IMR-90 (cell line): ENCODE results near the gene RYR1. TPM values are rescaled to one million over a fixed set of nuclear protein-coding genes. Genes with fewer than 3 reads are reported as not detected.

ENCODE experiments used
- ATAC-seq: fragments of 200-7000 bp; cut with Tn5 transposase; 2 replicates; pipeline ENCODE4 v1.9.1; 2020; ENCODE audit warnings: low read depth, mild to moderate bottlenecking, moderate library complexity
- BruUV-seq: library from RNA; stranded (reverse); fragments of 400-500 nt; replicated peaks from 2 replicates; lab custom pipeline; 2021; lab: Mats Ljungman, UMichigan
- CTCF ChIA-PET: fragments of 300-600 bp; formaldehyde crosslinking; extraction: SDS; loops from one replicate; lab custom pipeline; 2021; ENCODE audit warnings: antibody characterized with exemption; lab: Yijun Ruan, JAX
- POLR2A ChIA-PET: fragments of 300-600 bp; sonication (Branson Sonifier 250); formaldehyde crosslinking; loops from one replicate; lab custom pipeline; 2022; ENCODE audit warnings: antibody characterized with exemption; ENCODE audit not compliant: unreplicated experiment; lab: Charles Lee
- DNase-seq: peaks from one replicate; pipeline ENCODE4 v3.0.0; 2013
- H2AFZ ChIP-seq: replicated peaks from 2 replicates; pipeline ENCODE3; 2013; ENCODE audit warnings: low read length, mild to moderate bottlenecking; ENCODE audit not compliant: poor library complexity
- H2AK5ac ChIP-seq: 2 replicates; pipeline ENCODE4 v1.6.1; 2013; ENCODE audit warnings: low read depth, low read length, inconsistent platforms
- H2AK9ac ChIP-seq: replicated peaks from 2 replicates; pipeline ENCODE3; 2013; ENCODE audit warnings: mild to moderate bottlenecking, low read depth, low read length, moderate library complexity; ENCODE audit not compliant: poor library complexity
- H2BK120ac ChIP-seq: 2 replicates; pipeline ENCODE4 v1.6.1; 2013; ENCODE audit warnings: low read depth, low read length, inconsistent platforms
- H2BK15ac ChIP-seq: 3 replicates; pipeline ENCODE4 v1.6.1; 2013; ENCODE audit warnings: low read depth, low read length, inconsistent platforms
- H2BK20ac ChIP-seq: 2 replicates; pipeline ENCODE4 v1.6.1; 2013; ENCODE audit warnings: low read depth, mild to moderate bottlenecking, inconsistent platforms, low read length, moderate library complexity
- H2BK5ac ChIP-seq: 2 replicates; pipeline ENCODE4 v1.6.1; 2013; ENCODE audit warnings: mild to moderate bottlenecking, low read depth, low read length, inconsistent platforms; ENCODE audit not compliant: poor library complexity, severe bottlenecking
- H3K14ac ChIP-seq: replicated peaks from 2 replicates; pipeline ENCODE4 v1.6.1; 2013; ENCODE audit warnings: low read depth, low read length, inconsistent platforms
- H3K18ac ChIP-seq: 2 replicates; pipeline ENCODE4 v1.6.1; 2013; ENCODE audit warnings: low read depth, low read length, control low read depth
- H3K23ac ChIP-seq: 2 replicates; pipeline ENCODE4 v1.6.1; 2013; ENCODE audit warnings: low read depth, low read length, inconsistent platforms
- H3K27ac ChIP-seq: 2 replicates; pipeline ENCODE4 v1.5.1; 2013; ENCODE audit warnings: mild to moderate bottlenecking, control low read depth, low read length; ENCODE audit not compliant: insufficient read depth
- H3K27me3 ChIP-seq: 2 replicates; pipeline ENCODE4 v1.6.1; 2013; ENCODE audit warnings: low read length; ENCODE audit not compliant: control insufficient read depth, insufficient read depth
- H3K36me3 ChIP-seq: 2 replicates; pipeline ENCODE4 v1.6.1; 2013; ENCODE audit warnings: low read length, mixed read lengths; ENCODE audit not compliant: control insufficient read depth, insufficient read depth
- H3K4ac ChIP-seq: 2 replicates; pipeline ENCODE4 v1.6.1; 2013; ENCODE audit warnings: low read depth, low read length, inconsistent platforms
- H3K4me1 ChIP-seq: 2 replicates; pipeline ENCODE4 v1.6.1; 2013; ENCODE audit warnings: low read length, mixed read lengths; ENCODE audit not compliant: control insufficient read depth, insufficient read depth
- H3K4me2 ChIP-seq: 2 replicates; pipeline ENCODE4 v1.6.1; 2013; ENCODE audit warnings: low read depth, mild to moderate bottlenecking, control low read depth, low read length, moderate library complexity
- H3K4me3 ChIP-seq: 2 replicates; pipeline ENCODE4 v1.5.1; 2013; ENCODE audit warnings: low read depth, mild to moderate bottlenecking, control low read depth, low read length, moderate library complexity; ENCODE audit not compliant: insufficient read depth
- H3K56ac ChIP-seq: 2 replicates; pipeline ENCODE4 v1.6.1; 2013; ENCODE audit warnings: low read length, inconsistent platforms; ENCODE audit not compliant: insufficient read depth; ENCODE audit errors: extremely low read depth
- H3K79me1 ChIP-seq, 2 experiments: 2 replicates each; pipeline ENCODE4 v1.6.1; 2013; ENCODE audit warnings: low read length in 2 of 2, inconsistent platforms in 1 of 2, low read depth in 1 of 2
- H3K9ac ChIP-seq: 2 replicates; pipeline ENCODE4 v1.6.1; 2013; ENCODE audit warnings: low read depth, low read length, control low read depth
- H3K9me1 ChIP-seq: 2 replicates; pipeline ENCODE4 v1.6.1; 2013; ENCODE audit warnings: low read length, inconsistent platforms; ENCODE audit not compliant: insufficient read depth
- H3K9me3 ChIP-seq: 2 replicates; pipeline ENCODE4 v1.6.1; 2013; ENCODE audit warnings: low read length; ENCODE audit not compliant: control insufficient read depth, insufficient read depth
- H4K20me1 ChIP-seq: 2 replicates; pipeline ENCODE4 v1.6.1; 2013; ENCODE audit warnings: low read length, inconsistent platforms; ENCODE audit not compliant: insufficient read depth
- H4K5ac ChIP-seq: 2 replicates; pipeline ENCODE4 v1.6.1; 2013; ENCODE audit warnings: mild to moderate bottlenecking, low read depth, low read length, control low read depth
- H4K8ac ChIP-seq, 2 experiments: 2 replicates each; pipeline ENCODE4 v1.6.1; 2013; ENCODE audit warnings: low read depth in 2 of 2, low read length in 2 of 2, control low read depth in 1 of 2, inconsistent platforms in 1 of 2
- H4K91ac ChIP-seq: 2 replicates; pipeline ENCODE4 v1.6.1; 2013; ENCODE audit warnings: low read depth, low read length, inconsistent platforms; ENCODE audit not compliant: insufficient read depth
- BHLHE40 ChIP-seq: fragments of 150-350 bp; IDR thresholded peaks from 2 replicates; pipeline ENCODE4 v1.6.1; 2016; ENCODE audit warnings: mild to moderate bottlenecking, low read depth, low read length
- CEBPB ChIP-seq: IDR thresholded peaks from 2 replicates; pipeline ENCODE4 v1.6.1; 2012; ENCODE audit warnings: low read depth, low read length, improper control_type of control experiment
- CHD1 ChIP-seq: IDR thresholded peaks from 2 replicates; pipeline ENCODE4 v1.6.1; 2012; ENCODE audit warnings: low read depth, low read length, improper control_type of control experiment
- MXI1 ChIP-seq: IDR thresholded peaks from 2 replicates; pipeline ENCODE4 v1.6.1; 2012; ENCODE audit warnings: low read depth, mild to moderate bottlenecking, low read length, moderate library complexity, borderline replicate concordance
- SMC3 ChIP-seq: fragments of 150-350 bp; IDR thresholded peaks from 2 replicates; pipeline ENCODE4 v1.6.1; 2016; ENCODE audit warnings: low read depth, mild to moderate bottlenecking, antibody characterized with exemption, low read length, moderate library complexity
- WGBS, 2 experiments: methylation state at CpG; one replicate each; pipeline versions ENCODE4 v1.1.5 to v1.1.7; 2013; ENCODE audit warnings: missing lambda C conversion rate in 2 of 2; ENCODE audit not compliant: insufficient read length in 1 of 2; ENCODE audit errors: extremely low coverage in 2 of 2; 5-methylcytosine and 5-hydroxymethylcytosine counted together
- dilution Hi-C: fragments of 300-500 bp; cut with HindIII; formaldehyde crosslinking; loops from one replicate; pipeline ENCODE4 v1.14.3; 2018; ENCODE audit warnings: low sequenced_read_pairs; ENCODE audit not compliant: unreplicated experiment
- in situ Hi-C: fragments of 300-500 bp; cut with MboI; formaldehyde crosslinking; loops from 3 replicates; pipeline ENCODE4 v1.14.3; 2019; ENCODE audit warnings: low sequenced_read_pairs, inconsistent platforms, mixed read lengths
- intact Hi-C: fragments of 100-400 bp; cut with micrococcal nuclease; formaldehyde crosslinking; loops from 2 replicates; pipeline ENCODE4 v1.10.0; 2022
- polyA plus RNA-seq, 3 experiments: library from polyadenylated mRNA; depleted of rRNA; stranded (reverse); fragments of >200 nt; gene quantifications; 2 replicates each; pipeline ENCODE4 v1.2.3, GENCODE V29; 2012; ENCODE audit warnings: low replicate concordance in 1 of 3
- total RNA-seq: library from RNA; depleted of rRNA; stranded (reverse); fragments of >200 nt; gene quantifications from 2 replicates; pipeline ENCODE4 v1.2.3, GENCODE V29; 2012
- TF ChIP-seq, protein P1 (sequence below): fragments of 150-350 bp; IDR thresholded peaks from 2 replicates; pipeline ENCODE4 v1.6.1; 2016; ENCODE audit warnings: low read depth, mild to moderate bottlenecking, low read length, moderate library complexity, borderline replicate concordance
- TF ChIP-seq, protein P2 (sequence below): fragments of 150-350 bp; IDR thresholded peaks from 2 replicates; pipeline ENCODE4 v1.6.1; 2017; ENCODE audit warnings: mild to moderate bottlenecking, antibody characterized with exemption, low read length, low read depth

The RYR1 gene
- total and polyA plus RNA-seq, 2 of the 4 experiments (the other 2 are of a cell fraction): not detected

DNA sequence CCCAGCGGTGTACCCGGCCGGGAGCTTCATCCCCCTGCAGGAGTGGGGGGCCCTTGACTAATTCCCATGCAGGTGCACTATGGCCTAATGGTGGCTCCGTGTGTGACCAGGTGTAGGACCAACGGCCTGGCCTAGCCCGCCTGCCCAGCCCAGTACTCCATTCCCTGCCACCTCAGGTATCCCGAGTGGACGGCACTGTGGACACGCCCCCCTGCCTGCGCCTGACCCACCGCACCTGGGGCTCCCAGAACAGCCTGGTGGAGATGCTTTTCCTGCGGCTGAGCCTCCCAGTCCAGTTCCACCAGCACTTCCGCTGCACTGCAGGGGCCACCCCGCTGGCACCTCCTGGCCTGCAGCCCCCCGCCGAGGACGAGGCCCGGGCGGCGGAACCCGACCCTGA lies 39.7 kb downstream of the RYR1 start:
- ATAC-seq: no peak
- in situ Hi-C loops: loop anchor here (25.0 kb wide), 1 partner anchor 739 kb away; the partner anchor contains the start of gene SYCN
- dilution Hi-C loops: no loop called here

More for the DNA sequence above, 39.7 kb downstream of the RYR1 start:
- peak overlapping the region; percentile 21 for H2AFZ ChIP-seq
- no peak overlapping the region for H3K23ac ChIP-seq
- 79% methylated on average over 14 of the region's 21 CpGs; no CpG with 5 or more reads in 1 of the 2 experiments for WGBS, 2 experiments
- H3K9me3 ChIP-seq: no peaks in the 10 kb centered on the region
- no peak overlapping the region for H2BK15ac ChIP-seq
- no TSS peak for BruUV-seq
- H4K20me1 ChIP-seq: no peaks in the 10 kb centered on the region
- no peak overlapping the region for H3K4me3 ChIP-seq
- no peak overlapping the region for H3K9ac ChIP-seq
- POLR2A ChIA-PET: no interaction called here
- no peaks in the 10 kb centered on the region for H3K79me1 ChIP-seq
- DNase-seq: no peak
- H2BK5ac ChIP-seq: no peak overlapping the region
- H3K9me1 ChIP-seq: no peaks in the 10 kb centered on the region
- H3K4ac ChIP-seq: no peak overlapping the region
- TF ChIP-seq CHD1 (no peak), MXI1 (no peak), BHLHE40 (no peak), SMC3 (no peak), CEBPB (no peak)
- TF ChIP-seq, protein P1, sequence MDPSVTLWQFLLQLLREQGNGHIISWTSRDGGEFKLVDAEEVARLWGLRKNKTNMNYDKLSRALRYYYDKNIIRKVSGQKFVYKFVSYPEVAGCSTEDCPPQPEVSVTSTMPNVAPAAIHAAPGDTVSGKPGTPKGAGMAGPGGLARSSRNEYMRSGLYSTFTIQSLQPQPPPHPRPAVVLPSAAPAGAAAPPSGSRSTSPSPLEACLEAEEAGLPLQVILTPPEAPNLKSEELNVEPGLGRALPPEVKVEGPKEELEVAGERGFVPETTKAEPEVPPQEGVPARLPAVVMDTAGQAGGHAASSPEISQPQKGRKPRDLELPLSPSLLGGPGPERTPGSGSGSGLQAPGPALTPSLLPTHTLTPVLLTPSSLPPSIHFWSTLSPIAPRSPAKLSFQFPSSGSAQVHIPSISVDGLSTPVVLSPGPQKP: no peak
- TF ChIP-seq, protein P2, sequence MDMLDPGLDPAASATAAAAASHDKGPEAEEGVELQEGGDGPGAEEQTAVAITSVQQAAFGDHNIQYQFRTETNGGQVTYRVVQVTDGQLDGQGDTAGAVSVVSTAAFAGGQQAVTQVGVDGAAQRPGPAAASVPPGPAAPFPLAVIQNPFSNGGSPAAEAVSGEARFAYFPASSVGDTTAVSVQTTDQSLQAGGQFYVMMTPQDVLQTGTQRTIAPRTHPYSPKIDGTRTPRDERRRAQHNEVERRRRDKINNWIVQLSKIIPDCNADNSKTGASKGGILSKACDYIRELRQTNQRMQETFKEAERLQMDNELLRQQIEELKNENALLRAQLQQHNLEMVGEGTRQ: no peak
- H3K56ac ChIP-seq: no peak overlapping the region
- H3K27ac ChIP-seq: no peak overlapping the region
- H4K5ac ChIP-seq: no peak overlapping the region
- no peaks in the 10 kb centered on the region for H3K36me3 ChIP-seq
- H3K4me2 ChIP-seq: no peak overlapping the region
- intact Hi-C loops: no loop called here
- H2AK5ac ChIP-seq: no peak overlapping the region
- no peaks in the 10 kb centered on the region for H3K4me1 ChIP-seq
- CTCF ChIA-PET: no interaction called here
- no peak overlapping the region for H3K14ac ChIP-seq
- H4K8ac ChIP-seq: no peak overlapping the region
- no peak overlapping the region for H4K91ac ChIP-seq
- no peak overlapping the region for H2BK120ac ChIP-seq
- peaks cover 5% of the 10 kb centered on the region for H3K27me3 ChIP-seq
- no peak overlapping the region for H3K18ac ChIP-seq
- H2BK20ac ChIP-seq: no peak overlapping the region
- H2AK9ac ChIP-seq: no peak overlapping the region
